Cortex of kidney (tissue), 1 donor: ENCODE results near the gene ZNF865.

ENCODE experiments used
- DNase-seq: peaks from one replicate; lab custom pipeline; 2025; lab: John Stamatoyannopoulos, UW

ZNF865 gene

DNA sequence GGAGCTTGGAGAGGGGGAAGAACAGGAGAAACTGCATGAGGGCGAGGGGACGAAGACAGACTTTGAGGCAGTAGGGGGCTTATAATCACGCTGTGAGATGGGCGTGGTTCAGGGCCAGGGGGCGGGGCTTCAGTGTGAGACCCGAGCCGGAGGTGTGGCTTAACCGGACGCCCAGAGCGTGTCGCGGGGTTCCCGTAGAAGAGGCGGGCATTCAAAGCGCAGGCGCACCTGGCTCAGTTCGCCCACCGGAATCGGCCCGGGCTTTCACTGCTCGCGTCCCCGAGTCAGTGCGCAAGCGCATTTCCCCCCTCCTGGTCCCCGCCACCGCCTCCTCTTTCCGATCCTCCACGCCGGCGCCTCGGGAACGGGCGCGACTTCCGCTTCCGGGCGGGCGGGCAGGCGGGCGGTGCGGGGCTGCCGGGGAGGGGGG is 225 bp upstream of the ZNF865 start:
- peak; percentile 56 for DNase-seq

DNA sequence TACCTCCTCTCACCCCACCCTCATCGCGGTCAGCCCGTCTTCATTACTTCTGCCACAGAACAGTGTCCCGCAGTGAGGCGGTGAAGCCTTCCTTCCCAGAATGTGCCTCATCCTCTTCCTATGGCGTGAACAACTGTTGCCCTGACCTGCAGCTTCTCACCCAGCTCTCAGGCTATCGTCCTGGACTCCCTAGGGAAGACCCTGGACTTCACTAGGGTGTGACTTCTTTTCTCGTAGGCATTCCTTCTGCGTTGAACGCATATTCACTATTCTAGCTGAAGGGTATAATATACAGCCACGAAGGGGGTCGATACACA is 982 bp downstream of the ZNF865 start:
- no peak for DNase-seq

DNA sequence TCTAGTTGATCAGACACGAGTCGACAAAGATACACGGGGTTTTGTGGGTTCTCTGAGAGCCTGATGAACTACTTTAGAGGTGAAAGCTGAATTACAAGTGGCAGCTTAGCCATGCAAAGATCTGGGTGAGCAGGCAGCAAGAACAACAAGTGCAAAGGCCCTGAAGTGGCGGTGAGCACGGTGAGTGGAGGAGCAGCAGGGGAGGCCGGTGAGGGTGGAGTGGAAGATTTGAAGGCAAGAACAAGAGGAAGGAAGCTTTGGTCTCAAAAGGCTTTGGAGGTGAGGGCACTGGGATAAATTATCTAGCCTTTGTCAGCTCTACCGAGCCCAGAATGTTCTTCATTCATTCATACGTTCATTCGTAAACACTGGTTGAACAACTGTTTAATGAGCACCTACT is 1.4 kb downstream of the ZNF865 start:
- DNase-seq: no peak

DNA sequence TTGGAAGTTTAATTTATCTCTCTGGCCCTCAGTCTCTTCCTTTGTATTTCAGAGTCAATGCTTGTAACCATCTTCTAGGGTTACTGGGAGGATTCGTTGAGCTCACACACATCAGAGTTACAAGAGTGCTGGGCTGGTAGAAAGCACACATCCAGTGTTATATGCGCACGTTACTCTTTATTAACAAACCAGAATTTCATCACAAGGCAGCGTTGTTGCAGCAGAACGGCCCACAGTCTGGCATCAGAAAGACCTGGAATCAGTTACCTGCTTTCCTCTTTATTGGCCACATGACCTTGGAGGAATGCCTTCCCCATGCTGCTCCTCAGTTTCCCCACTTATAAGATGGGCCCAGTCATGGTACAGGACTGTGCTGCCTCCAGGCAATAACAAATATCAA is 3.9 kb downstream of the ZNF865 start:
- DNase-seq: no peak

DNA sequence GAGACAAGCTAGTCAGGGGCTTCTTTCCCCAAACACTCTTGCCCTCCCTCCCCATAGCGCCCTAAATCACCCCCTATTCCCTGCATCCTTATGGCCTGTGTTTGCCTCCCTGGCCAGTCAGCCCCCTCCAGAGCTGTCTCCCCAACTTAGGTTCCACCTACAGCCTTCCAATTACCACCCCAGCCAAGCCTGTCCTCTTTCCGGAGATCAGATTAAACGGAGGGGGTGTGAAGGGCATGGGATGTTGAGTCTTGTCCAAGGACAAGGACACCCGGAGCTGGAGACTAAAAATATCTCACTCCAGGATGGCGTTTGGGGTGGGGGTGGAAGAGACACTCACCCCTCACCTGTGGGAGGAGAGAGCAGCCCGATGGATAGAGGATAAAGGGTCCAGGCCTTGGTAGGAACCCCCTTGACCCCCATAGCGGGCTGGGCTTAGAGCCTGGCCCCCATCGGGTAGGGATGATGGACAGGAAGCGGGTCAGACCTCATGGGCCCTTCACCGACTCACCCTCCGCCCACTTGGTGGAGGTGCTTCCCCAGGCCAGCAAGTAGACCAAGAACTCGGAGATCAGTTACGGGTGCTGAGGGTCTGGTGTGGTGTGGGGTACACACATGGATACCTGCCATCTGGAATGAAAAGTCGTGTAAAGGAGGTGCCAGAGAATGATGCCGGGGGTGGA is 6.0 kb downstream of the ZNF865 start:
- no peak for DNase-seq

DNA sequence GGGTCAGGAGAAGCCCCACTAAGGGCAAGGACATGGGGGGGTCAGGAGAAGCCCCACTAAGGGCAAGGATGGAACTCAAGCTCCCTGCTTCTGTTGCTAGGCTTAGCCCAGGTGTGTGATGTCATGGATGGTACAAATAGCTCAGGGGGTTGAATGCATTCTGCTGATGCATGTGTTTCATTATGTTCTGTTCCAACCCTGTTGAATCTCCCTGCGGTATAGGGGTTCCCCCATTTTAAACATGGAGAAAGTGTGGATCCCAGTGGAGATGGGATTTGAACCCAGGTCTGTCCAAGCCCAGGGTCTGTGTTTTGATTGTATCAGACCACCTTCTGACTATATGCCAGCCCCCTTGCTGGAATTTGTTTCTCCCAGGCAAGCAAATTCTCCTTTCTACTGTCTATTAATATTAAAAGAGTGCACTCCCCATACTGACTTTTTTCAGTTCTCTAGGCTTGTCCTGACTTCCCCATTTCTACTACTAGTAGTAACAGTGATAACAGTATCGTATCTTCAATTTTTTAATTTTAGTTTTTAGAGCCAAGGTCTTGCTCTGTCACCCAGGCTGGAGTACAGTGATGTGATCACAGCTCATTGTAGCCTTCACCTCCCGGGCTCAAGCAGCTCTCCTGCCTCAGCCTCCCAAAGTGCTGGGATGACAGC is 6.7 kb downstream of the ZNF865 start:
- no peak for DNase-seq

DNA sequence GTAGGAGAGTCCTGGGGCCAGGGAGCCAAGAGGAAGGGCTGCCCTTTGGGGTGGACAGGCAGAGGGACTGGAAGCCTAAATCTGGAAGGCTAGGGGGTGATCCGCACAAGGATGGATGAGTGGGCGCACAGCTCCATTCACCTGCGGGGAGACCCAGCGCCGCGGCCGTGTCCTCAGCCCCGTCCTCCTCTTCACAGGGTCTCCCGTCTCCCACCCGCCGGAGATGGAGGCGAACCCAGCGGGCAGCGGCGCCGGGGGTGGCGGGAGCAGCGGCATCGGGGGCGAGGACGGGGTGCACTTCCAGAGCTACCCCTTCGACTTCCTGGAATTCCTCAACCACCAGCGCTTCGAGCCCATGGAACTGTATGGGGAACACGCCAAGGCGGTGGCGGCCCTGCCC is 7.9 kb downstream of the ZNF865 start:
- no peak for DNase-seq

DNA sequence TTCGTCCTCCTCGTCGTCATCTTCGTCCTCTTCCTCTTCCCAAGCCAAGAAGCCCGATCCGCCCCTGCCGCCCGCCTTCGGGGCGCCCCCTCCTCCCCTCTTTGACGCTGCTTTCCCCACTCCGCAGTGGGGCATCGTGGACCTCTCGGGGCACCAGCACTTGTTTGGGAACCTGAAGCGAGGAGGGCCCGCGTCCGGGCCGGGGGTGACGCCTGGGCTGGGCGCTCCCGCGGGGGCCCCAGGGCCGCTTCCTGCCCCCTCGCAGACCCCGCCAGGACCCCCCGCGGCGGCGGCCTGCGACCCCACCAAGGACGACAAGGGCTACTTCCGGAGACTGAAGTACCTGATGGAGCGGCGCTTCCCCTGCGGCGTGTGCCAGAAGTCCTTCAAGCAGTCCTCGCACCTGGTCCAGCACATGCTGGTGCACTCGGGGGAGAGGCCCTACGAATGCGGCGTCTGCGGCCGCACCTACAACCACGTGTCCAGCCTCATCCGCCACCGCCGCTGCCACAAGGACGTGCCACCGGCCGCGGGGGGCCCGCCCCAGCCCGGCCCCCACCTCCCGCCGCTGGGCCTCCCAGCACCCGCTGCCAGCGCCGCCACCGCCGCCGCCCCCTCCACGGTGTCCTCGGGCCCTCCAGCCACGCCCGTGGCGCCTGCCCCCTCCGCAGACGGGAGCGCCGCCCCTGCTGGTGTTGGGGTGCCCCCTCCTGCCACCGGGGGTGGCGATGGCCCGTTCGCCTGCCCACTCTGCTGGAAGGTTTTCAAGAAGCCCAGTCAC is 8.7 kb downstream of the ZNF865 start:
- DNase-seq: no peak

DNA sequence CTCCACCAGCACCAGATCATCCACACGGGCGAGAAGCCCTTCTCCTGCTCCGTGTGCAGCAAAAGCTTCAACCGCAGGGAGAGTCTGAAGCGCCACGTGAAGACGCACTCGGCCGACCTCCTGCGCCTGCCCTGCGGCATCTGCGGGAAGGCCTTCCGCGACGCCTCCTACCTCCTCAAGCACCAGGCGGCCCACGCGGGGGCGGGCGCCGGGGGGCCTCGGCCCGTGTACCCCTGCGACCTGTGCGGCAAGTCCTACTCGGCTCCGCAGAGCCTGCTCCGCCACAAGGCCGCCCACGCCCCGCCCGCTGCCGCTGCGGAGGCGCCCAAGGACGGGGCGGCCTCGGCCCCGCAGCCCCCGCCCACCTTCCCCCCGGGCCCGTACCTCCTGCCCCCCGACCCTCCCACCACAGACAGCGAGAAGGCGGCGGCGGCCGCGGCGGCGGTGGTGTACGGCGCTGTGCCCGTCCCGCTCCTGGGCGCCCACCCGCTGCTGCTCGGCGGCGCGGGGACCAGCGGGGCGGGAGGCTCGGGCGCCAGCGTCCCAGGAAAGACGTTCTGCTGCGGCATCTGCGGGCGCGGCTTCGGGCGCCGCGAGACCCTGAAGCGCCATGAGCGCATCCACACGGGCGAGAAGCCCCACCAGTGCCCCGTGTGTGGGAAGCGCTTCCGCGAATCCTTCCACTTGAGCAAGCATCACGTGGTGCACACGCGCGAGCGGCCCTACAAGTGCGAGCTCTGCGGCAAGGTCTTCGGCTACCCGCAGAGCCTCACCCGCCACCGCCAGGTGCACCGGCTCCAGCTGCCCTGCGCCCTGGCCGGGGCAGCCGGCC is 9.5 kb downstream of the ZNF865 start:
- DNase-seq: no peak

DNA sequence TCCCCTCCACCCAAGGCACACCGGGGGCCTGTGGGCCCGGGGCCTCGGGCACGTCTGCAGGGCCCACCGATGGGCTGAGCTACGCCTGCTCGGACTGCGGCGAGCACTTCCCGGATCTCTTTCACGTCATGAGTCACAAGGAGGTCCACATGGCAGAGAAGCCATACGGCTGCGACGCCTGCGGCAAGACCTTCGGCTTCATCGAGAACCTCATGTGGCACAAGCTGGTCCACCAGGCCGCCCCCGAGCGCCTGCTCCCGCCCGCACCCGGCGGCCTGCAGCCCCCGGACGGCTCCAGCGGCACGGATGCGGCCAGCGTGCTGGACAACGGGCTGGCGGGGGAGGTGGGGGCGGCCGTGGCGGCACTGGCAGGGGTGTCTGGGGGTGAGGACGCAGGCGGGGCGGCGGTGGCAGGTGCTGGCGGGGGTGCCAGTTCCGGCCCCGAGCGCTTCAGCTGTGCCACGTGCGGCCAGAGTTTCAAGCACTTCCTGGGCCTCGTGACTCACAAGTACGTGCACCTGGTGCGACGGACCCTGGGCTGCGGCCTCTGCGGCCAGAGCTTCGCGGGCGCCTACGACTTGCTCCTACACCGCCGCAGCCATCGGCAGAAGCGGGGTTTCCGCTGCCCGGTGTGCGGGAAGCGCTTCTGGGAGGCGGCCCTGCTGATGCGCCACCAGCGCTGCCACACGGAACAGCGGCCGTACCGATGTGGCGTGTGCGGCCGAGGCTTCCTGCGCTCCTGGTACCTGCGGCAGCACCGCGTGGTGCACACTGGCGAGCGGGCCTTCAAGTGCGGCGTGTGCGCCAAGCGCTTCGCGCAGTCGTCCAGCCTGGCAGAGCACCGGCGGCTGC is 10.3 kb downstream of the ZNF865 start:
- DNase-seq: no peak

DNA sequence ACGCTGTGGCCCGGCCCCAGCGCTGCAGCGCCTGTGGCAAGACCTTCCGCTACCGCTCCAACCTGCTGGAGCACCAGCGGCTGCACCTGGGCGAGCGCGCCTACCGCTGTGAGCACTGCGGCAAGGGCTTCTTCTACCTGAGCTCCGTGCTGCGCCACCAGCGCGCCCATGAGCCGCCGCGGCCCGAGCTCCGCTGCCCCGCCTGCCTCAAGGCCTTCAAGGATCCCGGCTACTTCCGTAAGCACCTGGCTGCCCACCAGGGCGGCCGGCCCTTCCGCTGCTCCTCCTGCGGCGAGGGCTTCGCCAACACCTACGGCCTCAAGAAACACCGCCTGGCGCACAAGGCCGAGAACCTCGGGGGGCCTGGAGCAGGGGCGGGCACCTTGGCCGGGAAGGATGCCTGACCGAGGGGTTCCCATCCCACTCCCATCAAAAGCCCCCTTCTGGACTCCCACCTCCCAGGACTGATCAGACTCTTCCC is 11.0 kb downstream of the ZNF865 start:
- DNase-seq: no peak

DNA sequence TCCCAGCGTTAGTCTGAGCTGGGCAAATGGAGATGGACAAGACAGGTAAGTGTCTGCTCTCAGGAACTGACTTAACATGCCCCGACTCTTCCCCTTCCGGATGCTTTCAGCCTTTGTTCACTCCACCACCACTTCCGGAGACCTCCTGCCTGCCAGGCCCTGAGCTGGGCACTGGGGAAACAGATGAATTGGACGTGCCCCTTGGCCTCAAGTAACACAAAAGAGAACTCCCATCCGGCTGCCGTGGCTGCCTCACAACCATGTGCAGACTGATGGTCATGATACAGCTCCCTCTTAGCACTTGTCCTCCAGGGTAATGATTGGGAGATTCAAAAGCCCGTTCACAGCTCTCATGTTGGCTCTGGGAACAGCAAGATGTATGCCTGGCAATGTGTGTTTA is 12.0 kb downstream of the ZNF865 start:
- DNase-seq: no peak

DNA sequence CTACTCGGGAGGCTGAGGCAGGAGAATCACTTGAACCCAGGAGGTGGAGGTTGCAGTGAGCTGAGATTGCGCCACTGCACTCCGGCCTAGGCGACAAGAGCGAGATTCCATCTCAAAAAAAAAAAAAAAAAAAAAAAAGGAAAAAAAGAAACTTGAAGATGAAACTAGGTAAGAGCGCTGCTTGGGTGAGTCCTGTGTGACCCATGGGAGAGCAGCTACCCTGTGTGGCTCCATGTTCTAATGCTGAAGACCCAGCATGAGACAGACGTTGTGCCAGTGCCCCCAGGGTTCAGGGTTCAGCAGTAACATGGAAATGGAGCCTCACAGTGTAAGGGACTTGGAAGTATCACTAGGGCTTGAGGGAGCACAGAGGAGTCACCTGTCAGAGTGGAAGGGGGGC is 13.0 kb downstream of the ZNF865 start:
- no peak for DNase-seq

DNA sequence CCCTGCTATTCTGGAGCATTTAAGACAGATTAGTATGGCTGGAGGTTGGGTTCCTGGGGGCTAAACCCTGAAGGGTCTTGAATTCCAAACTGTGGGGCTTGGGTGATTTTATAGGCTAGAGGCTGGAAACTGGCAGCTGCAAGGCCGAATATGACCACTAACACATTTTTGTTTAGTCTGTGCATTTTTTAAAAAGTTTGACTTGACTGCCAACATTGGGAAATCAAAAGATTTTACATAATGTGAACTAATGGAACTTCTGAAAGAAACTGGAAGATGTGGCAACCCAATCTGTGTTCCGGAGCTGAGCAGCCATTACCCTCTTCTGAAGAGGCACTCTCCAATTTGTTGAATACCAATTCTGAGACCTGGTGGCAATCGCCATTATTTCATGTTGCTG is 13.8 kb downstream of the ZNF865 start:
- no peak for DNase-seq

DNA sequence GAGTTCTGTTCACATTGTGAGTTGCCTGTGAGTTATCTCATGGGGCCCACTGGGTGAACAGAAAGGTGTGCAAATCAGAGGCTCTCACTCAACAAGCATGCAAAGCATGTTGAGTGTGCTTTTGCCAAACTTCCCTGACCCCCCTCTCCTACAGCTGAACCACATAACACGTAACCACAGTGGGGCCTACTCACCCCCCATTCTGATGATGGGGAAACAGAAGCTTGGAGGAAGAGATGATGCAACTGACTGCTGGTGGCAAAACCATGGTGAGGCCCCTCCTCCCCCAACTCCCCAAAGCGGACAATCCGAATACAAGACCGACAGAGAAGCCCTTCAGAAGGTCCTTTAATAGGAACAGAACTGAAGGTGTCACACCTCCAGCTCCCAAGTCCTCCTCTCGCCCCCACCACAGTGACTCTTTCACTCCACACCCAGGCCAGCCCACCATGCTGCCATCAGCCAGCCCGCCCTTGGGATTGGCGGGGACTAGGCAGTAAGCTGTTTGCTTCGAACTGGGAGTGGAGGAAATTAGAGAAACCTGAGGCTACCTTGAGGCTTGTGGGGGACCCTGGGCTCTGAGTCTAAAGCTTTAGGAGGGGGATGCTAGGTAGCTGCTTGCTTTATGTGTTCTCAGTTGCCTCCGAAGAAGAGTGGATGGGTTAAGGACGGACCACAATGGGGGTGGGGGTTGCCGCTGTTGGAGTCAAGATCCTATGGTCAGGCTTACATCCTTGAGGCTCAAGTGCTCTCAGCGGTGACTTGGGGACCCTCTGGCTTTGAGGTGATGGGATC is 15.2 kb downstream of the ZNF865 start:
- no peak for DNase-seq

DNA sequence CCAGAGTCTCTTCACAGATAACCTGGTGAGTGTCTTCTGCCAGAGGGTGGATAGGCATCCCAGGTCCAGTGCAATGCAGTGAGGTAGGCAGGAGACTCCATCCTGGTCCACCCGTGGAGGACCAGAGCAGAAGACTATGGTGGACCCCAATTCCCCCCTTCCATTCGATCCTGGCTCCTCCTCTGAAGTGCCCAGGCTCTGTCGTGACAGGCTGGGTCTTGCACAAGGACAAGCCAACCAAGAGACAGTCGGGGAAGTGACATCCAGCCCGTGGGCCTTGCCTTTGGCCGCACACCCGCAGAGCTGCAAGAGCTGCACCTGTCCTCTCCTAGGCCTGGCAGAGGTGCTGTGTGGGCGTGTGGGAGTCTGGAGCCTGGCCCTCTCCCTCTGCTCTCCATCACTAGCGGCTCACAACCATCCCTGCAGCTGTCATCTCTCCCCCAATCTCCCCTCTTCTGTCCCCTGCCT is 15.8 kb downstream of the ZNF865 start:
- DNase-seq: no peak

DNA sequence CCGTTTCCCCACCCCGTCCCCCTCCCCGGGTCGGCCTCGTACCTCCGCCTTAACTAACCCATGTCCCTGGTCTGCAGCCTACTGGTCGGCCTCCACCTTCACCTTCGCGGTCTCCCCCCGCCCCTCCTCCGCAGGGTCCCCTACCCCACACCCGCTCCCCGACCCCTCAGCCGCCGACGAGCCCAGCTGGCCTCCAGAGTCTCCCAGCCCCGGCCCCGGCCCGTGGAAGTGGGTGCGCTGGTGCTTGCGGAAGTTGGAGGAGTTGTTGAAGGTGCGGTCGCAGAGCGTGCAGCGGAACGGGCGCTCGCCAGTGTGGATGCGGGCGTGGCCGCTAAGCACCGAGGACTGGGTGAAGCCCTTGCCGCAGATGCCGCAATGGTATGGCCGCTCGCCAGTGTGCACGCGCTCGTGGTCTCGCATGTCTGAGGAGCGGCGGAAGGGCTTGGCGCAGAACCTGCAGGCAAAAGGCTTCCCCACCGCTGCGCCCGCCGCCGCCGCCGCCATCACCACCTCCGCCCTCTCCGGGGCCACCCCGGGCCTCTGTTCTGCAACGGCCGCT is 16.3 kb downstream of the ZNF865 start:
- no peak for DNase-seq

DNA sequence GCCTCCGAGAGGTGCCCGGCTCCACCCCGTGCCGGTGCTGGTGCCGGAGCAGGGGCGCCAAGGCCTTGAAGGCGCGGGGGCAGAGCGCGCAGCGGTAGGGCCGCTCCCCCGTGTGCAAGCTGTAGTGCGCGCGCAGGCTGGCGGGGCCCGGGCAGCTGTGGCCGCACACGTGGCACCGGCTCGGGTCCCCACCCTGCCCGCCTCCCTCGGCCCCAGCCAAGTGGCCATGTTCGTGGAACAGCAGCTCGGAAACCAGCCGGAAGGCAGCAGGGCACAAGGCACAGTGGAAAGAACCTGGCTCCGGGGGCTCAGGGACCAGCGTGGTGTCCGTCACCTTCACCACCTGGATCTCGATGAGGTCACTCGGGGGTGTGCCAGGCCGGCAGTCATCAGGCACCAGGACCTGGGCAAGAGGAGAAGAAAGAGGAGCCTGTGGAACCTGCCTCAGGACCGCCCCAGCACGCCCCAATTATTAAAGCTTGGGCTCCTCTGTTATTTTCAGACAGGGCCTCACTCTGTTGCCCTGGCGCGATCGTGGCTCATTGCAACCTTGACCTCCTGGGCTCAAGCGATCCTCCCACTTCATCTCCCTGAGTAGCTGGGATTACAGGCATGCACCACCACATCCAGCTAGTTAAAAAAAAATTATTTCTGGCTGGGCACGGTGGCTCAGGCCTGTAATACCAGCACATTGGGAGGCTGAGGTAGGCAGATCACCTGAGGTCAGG is 17.0 kb downstream of the ZNF865 start:
- no peak for DNase-seq

DNA sequence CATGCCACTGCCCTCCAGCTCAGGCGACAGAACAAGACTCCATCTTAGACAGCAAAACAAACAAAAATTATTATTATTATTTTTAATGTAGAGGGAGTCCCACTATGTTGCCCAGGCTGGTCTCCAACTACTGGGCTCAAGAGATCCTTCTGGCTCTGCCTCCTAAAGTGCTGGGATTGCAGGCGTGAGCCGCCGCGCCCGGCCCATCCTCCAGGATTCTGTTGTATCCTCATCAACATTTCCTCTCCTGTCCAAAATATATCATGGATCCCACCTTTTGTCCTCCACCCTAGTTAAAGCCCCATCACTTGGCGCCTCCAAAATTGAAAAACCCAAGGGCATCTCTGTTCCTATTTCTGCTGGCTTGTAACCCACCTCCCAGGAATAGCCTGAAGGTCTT is 17.7 kb downstream of the ZNF865 start:
- no peak for DNase-seq
